Body of pancreas (tissue), 4 donors: ENCODE measurements around the gene MTHFD1.

Experiments used
- POLR2A ChIP-seq, 3 donors: fragments of 450-650 bp; IDR thresholded peaks; one replicate each; pipeline ENCODE4 v1.6.1; 2016; ENCODE audit warnings: antibody characterized with exemption in 3 of 3, mild to moderate bottlenecking in 2 of 3
- TF ChIP-seq, protein P1 (sequence below), 7 experiments: fragments of 450-650 bp in 4 of 7; fragments of 200-600 bp in 3 of 7; sonication (generic) in 3 of 7; IDR thresholded peaks; one replicate each; pipeline ENCODE4 v1.5.1; 2016 to 2019; ENCODE audit warnings: antibody characterized with exemption in 7 of 7

DNA sequence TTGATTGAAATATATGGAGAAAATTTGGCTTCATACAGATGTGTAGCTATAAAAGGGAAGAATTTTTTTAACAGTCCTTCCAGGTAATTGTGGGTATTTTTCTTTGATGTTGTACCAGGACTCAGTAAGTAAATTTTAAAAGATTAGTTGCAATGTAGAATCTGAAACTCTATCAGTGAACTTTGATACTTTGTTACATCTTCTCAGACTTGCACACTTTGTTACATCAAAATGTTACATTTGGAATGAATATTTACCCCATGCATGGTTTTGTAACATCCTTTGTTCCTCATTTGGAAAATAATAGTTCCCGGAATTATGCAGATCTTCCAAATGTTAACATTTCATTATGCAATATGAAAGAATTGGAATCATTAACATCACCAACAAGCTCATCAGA lies 13.8 kb downstream of the MTHFD1 start:
- TF ChIP-seq, protein P1, sequence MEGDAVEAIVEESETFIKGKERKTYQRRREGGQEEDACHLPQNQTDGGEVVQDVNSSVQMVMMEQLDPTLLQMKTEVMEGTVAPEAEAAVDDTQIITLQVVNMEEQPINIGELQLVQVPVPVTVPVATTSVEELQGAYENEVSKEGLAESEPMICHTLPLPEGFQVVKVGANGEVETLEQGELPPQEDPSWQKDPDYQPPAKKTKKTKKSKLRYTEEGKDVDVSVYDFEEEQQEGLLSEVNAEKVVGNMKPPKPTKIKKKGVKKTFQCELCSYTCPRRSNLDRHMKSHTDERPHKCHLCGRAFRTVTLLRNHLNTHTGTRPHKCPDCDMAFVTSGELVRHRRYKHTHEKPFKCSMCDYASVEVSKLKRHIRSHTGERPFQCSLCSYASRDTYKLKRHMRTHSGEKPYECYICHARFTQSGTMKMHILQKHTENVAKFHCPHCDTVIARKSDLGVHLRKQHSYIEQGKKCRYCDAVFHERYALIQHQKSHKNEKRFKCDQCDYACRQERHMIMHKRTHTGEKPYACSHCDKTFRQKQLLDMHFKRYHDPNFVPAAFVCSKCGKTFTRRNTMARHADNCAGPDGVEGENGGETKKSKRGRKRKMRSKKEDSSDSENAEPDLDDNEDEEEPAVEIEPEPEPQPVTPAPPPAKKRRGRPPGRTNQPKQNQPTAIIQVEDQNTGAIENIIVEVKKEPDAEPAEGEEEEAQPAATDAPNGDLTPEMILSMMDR (IDR thresholded peaks at IDR 0.05): no peak
- TF ChIP-seq POLR2A (IDR thresholded peaks at IDR 0.05): no peak
